Mammary epithelial cell (primary cell): Measurements from ENCODE around the gene PPM1M.

Experiments
- CTCF ChIP-seq, 2 donors: IDR thresholded peaks in 1 of 2; conservative IDR thresholded peaks in 1 of 2; 2 replicates each; pipeline ENCODE4 v1.5.1; 2011 to 2012; ENCODE audit warnings: inconsistent platforms in 2 of 2, low read length in 2 of 2, mild to moderate bottlenecking in 2 of 2, control low read depth in 1 of 2, low read depth in 1 of 2; ENCODE audit not compliant: insufficient read depth in 1 of 2; ENCODE audit errors: extremely low read depth in 1 of 2
- EZH2 ChIP-seq: IDR thresholded peaks from 2 replicates; pipeline ENCODE4 v1.6.1; 2012; ENCODE audit warnings: low read length, inconsistent platforms, borderline replicate concordance

GRCh38 chr3:52238761-52239701, 6.5 kb upstream of the PPM1M start, which contains the start of gene TWF2:
- peak; percentile 24 to 48 for TF ChIP-seq CTCF (conservative IDR thresholded peaks at IDR 0.05 in 1 of 2, IDR thresholded peaks at IDR 0.05 in 1 of 2; ENCODE audit: extremely low read depth in 1 of 2, insufficient read depth in 1 of 2, low read depth in 1 of 2, low read length in 2 of 2)
- no peak for TF ChIP-seq EZH2
